HCT116 (cell line): ENCODE measurements around the gene SLC12A7. TPM values are rescaled to one million over a fixed set of nuclear protein-coding genes. Genes with fewer than 3 reads are reported as not detected.

ENCODE experiments used
- ATAC-seq: fragments of 200-7000 bp; cut with Tn5 transposase; 2 replicates; pipeline ENCODE4 v1.9.1; 2020; ENCODE audit warnings: mild to moderate bottlenecking, moderate library complexity
- BruUV-seq: library from RNA; stranded (reverse); fragments of 400-500 nt; replicated peaks from 2 replicates; lab custom pipeline; 2021; lab: Mats Ljungman, UMichigan
- CTCF ChIA-PET: fragments of 300-600 bp; sonication (Branson Sonifier 250); formaldehyde crosslinking; loops from one replicate; lab custom pipeline; 2021; ENCODE audit warnings: antibody characterized with exemption; lab: Charles Lee
- POLR2A ChIA-PET: fragments of 300-600, 350-600 bp; sonication (Branson Sonifier 250); formaldehyde crosslinking; loops from one replicate; lab custom pipeline; 2021; ENCODE audit warnings: antibody characterized with exemption; lab: Charles Lee
- RAD21 ChIA-PET, 2 experiments: fragments of 300-600 bp; sonication (Branson Sonifier 250); formaldehyde crosslinking; loops; one replicate each; lab custom pipeline; 2023; ENCODE audit warnings: low total read pairs in 2 of 2; ENCODE audit not compliant: uncharacterized antibody in 2 of 2, unreplicated experiment in 2 of 2, low non-redundant PET in 1 of 2; lab: Charles Lee
- DNase-seq: peaks from one replicate; pipeline ENCODE4 v3.0.0-alpha.2; 2010; ENCODE audit warnings: low read depth, low spot score
- H2AFZ ChIP-seq: fragments of 200-600 bp; shearing (Covaris generic), sonication (generic); 2 replicates; pipeline ENCODE4 v1.6.1; 2017; ENCODE audit warnings: low read depth, mixed run types, mixed read lengths, antibody characterized with exemption, low read length; ENCODE audit not compliant: poor library complexity, severe bottlenecking
- H3K27ac ChIP-seq: 2 replicates; pipeline ENCODE4 v1.5.1; 2012; ENCODE audit warnings: low read depth, low read length
- H3K27me3 ChIP-seq: fragments of 200-600 bp; sonication (generic); 2 replicates; pipeline ENCODE4 v1.6.1; 2016; ENCODE audit warnings: mixed run types, low read length, mixed read lengths; ENCODE audit not compliant: insufficient read depth
- H3K36me3 ChIP-seq, 2 experiments: fragments of 200-500 bp in 1 of 2; fragments of 200-600 bp in 1 of 2; sonication (Bioruptor generic) in 1 of 2; sonication (generic) in 1 of 2; 2 replicates each; pipeline versions ENCODE4 v1.5.1 to v1.6.1; 2014 to 2016; ENCODE audit warnings: low read length in 2 of 2, inconsistent platforms in 1 of 2, mixed read lengths in 1 of 2, mixed run types in 1 of 2; ENCODE audit not compliant: insufficient read depth in 2 of 2, control insufficient read depth in 1 of 2
- H3K4me1 ChIP-seq, 2 experiments: fragments of 200-600 bp in 1 of 2; sonication (generic) in 1 of 2; 2 replicates each; pipeline versions ENCODE4 v1.5.1 to v1.6.1; 2012 to 2017; ENCODE audit warnings: low read length in 2 of 2, inconsistent platforms in 1 of 2, mild to moderate bottlenecking in 1 of 2, mixed read lengths in 1 of 2, mixed run types in 1 of 2, moderate library complexity in 1 of 2; ENCODE audit not compliant: insufficient read depth in 2 of 2, control insufficient read depth in 1 of 2
- H3K4me2 ChIP-seq: fragments of 200-600 bp; sonication (generic); 2 replicates; pipeline ENCODE4 v1.6.1; 2017; ENCODE audit warnings: mixed run types, low read length, mixed read lengths
- H3K4me3 ChIP-seq, 2 experiments: fragments of 200-600 bp in 1 of 2; sonication (generic) in 1 of 2; replicated peaks in 1 of 2; 2 replicates each; pipeline ENCODE4 v1.5.1; 2011 to 2016; ENCODE audit warnings: low read length in 2 of 2, control low read depth in 1 of 2, low read depth in 1 of 2, mild to moderate bottlenecking in 1 of 2, mixed read lengths in 1 of 2, mixed run types in 1 of 2
- H3K79me2 ChIP-seq: fragments of 200-600 bp; sonication (generic); 2 replicates; pipeline ENCODE4 v1.6.1; 2017; ENCODE audit warnings: mild to moderate bottlenecking, mixed run types, low read length, moderate library complexity, mixed read lengths; ENCODE audit not compliant: insufficient read depth
- H3K9ac ChIP-seq: fragments of 200-600 bp; sonication (generic); 2 replicates; pipeline ENCODE4 v1.6.1; 2016; ENCODE audit warnings: low read length, mixed read lengths
- H3K9me2 ChIP-seq: fragments of 200-600 bp; sonication (generic), shearing (Covaris generic); 2 replicates; pipeline ENCODE4 v1.6.1; 2017; ENCODE audit warnings: mixed run types, mild to moderate bottlenecking, moderate library complexity; ENCODE audit not compliant: insufficient read depth
- H3K9me3 ChIP-seq, 2 experiments: fragments of 200-500 bp in 1 of 2; fragments of 200-600 bp in 1 of 2; sonication (Bioruptor generic) in 1 of 2; sonication (generic) in 1 of 2; 2 replicates each; pipeline ENCODE4 v1.6.1; 2014 to 2017; ENCODE audit warnings: low read length in 2 of 2, mixed read lengths in 2 of 2, inconsistent platforms in 1 of 2, low read depth in 1 of 2, mild to moderate bottlenecking in 1 of 2, mixed run types in 1 of 2, moderate library complexity in 1 of 2; ENCODE audit not compliant: control insufficient read depth in 1 of 2, insufficient read depth in 1 of 2
- H4K20me1 ChIP-seq: fragments of 200-600 bp; sonication (generic), shearing (Covaris generic); 2 replicates; pipeline ENCODE4 v1.6.1; 2017; ENCODE audit warnings: mixed run types, mild to moderate bottlenecking, moderate library complexity; ENCODE audit not compliant: insufficient read depth
- CBX3 ChIP-seq: IDR thresholded peaks from 2 replicates; pipeline ENCODE4 v1.6.1; 2012; ENCODE audit warnings: low read depth
- CEBPB ChIP-seq: IDR thresholded peaks from 2 replicates; pipeline ENCODE4 v1.6.1; 2012; ENCODE audit warnings: low read depth
- EGR1 ChIP-seq: IDR thresholded peaks from 2 replicates; pipeline ENCODE4 v1.6.1; 2012; ENCODE audit warnings: low read depth
- ELF1 ChIP-seq: IDR thresholded peaks from 2 replicates; pipeline ENCODE4 v1.6.1; 2012; ENCODE audit warnings: low read depth, borderline replicate concordance
- EZH2 ChIP-seq: fragments of 200-600 bp; sonication (generic); IDR thresholded peaks from 2 replicates; pipeline ENCODE4 v1.6.1; 2017; ENCODE audit warnings: antibody characterized with exemption, mixed run types
- EZH2phosphoT487 ChIP-seq: fragments of 200-600 bp; IDR thresholded peaks from 2 replicates; pipeline ENCODE4 v1.6.1; 2018; ENCODE audit warnings: antibody characterized with exemption, borderline replicate concordance
- FOSL1 ChIP-seq: IDR thresholded peaks from 2 replicates; pipeline ENCODE4 v1.6.1; 2012; ENCODE audit warnings: low read depth
- JUND ChIP-seq: IDR thresholded peaks from 2 replicates; pipeline ENCODE4 v1.6.1; 2012
- MAX ChIP-seq: IDR thresholded peaks from 2 replicates; pipeline ENCODE4 v1.6.1; 2012
- POLR2A ChIP-seq: IDR thresholded peaks from 2 replicates; pipeline ENCODE4 v1.7.0; 2011; ENCODE audit warnings: borderline replicate concordance; ENCODE audit not compliant: insufficient read depth, insufficient read length; ENCODE audit errors: extremely low read depth
- POLR2AphosphoS5 ChIP-seq: IDR thresholded peaks from 2 replicates; pipeline ENCODE4 v1.6.1; 2011; ENCODE audit warnings: mild to moderate bottlenecking, low read depth, low read length, moderate library complexity
- RAD21 ChIP-seq: IDR thresholded peaks from 2 replicates; pipeline ENCODE4 v1.6.1; 2012; ENCODE audit warnings: low read depth, mild to moderate bottlenecking
- SIN3A ChIP-seq: IDR thresholded peaks from 2 replicates; pipeline ENCODE4 v1.6.1; 2012; ENCODE audit warnings: low read depth
- SP1 ChIP-seq: IDR thresholded peaks from 2 replicates; pipeline ENCODE4 v1.6.1; 2012; ENCODE audit warnings: low read depth
- TCF7L2 ChIP-seq: IDR thresholded peaks from 2 replicates; pipeline ENCODE4 v1.7.0; 2011; ENCODE audit warnings: borderline replicate concordance, inconsistent platforms; ENCODE audit not compliant: insufficient read depth, insufficient read length; ENCODE audit errors: extremely low read depth
- YY1 ChIP-seq: IDR thresholded peaks from 2 replicates; pipeline ENCODE4 v1.6.1; 2011; ENCODE audit warnings: low read length, low read depth, moderate library complexity, mild to moderate bottlenecking; ENCODE audit not compliant: insufficient replicate concordance; ENCODE audit errors: extremely low read depth
- ZNF274 ChIP-seq: fragments of 200-500 bp; sonication (Bioruptor generic); IDR thresholded peaks from 2 replicates; pipeline ENCODE4 v1.6.1; 2014; ENCODE audit warnings: mild to moderate bottlenecking, low read depth, low read length, inconsistent platforms
- intact Hi-C: fragments of 100-400 bp; cut with micrococcal nuclease; formaldehyde crosslinking; loops from 2 replicates; pipeline ENCODE4 v1.10.0; 2022
- total RNA-seq: library from RNA; stranded (reverse); gene quantifications from one replicate; pipeline ENCODE4 v1.2.1, GENCODE V29; 2021; ENCODE audit not compliant: unreplicated experiment

Gene SLC12A7
- total RNA-seq, 1 experiment from 2014 or later = 29.6 TPM

GRCh38 chr5:1132570-1132969, 20.7 kb upstream of the SLC12A7 start:
- no peak overlapping the region for H3K4me2 ChIP-seq
- H3K27me3 ChIP-seq = no peaks in the 10 kb centered on the region
- BruUV-seq = no TSS peak
- no peaks in the 10 kb centered on the region for H3K79me2 ChIP-seq
- no peak overlapping the region for H3K4me3 ChIP-seq
- no peaks in the 10 kb centered on the region for H3K36me3 ChIP-seq
- POLR2A ChIA-PET = no interaction called here
- intact Hi-C loops = no loop called here
- RAD21 ChIA-PET = no interaction called here
- no peaks in the 10 kb centered on the region for H3K9me3 ChIP-seq
- H3K4me1 ChIP-seq = no peaks in the 10 kb centered on the region
- DNase-seq = no peak
- ATAC-seq = no peak
- H3K9ac ChIP-seq = no peak overlapping the region
- H3K27ac ChIP-seq = no peak overlapping the region
- no peaks in the 10 kb centered on the region for H3K9me2 ChIP-seq
- no peak for TF ChIP-seq EGR1
- TF ChIP-seq POLR2AphosphoS5 = no peak
- TF ChIP-seq JUND = no peak
- no peak for TF ChIP-seq CEBPB
- TF ChIP-seq FOSL1 = no peak
- TF ChIP-seq SIN3A = no peak
- no peak for TF ChIP-seq YY1
- no peak for TF ChIP-seq CBX3
- no peak for TF ChIP-seq EZH2
- no peak for TF ChIP-seq ZNF274
- TF ChIP-seq TCF7L2 = no peak
- TF ChIP-seq SP1 = no peak
- no peak for TF ChIP-seq MAX
- TF ChIP-seq RAD21 = no peak
- TF ChIP-seq POLR2A = no peak
- TF ChIP-seq EZH2phosphoT487 = no peak
- TF ChIP-seq ELF1 = no peak
- no peaks in the 10 kb centered on the region for H4K20me1 ChIP-seq
- CTCF ChIA-PET = no interaction called here
- no peak overlapping the region for H2AFZ ChIP-seq
